SK-N-SH treated with all-trans-retinoic acid at 6 μM for 48 hours (cell line): ENCODE data around the gene MRPL17.
"Not testable (repeated sequence)": the region's sequence is repeated elsewhere in the genome, so short reads cannot be mapped to it uniquely, and the experiment has no call there.

Source experiments
- ATAC-seq: fragments of 200-7000 bp; cut with Tn5 transposase; 3 replicates; pipeline ENCODE4 v1.9.1; 2020; ENCODE audit warnings: mild to moderate bottlenecking, moderate library complexity
- ARNTL ChIP-seq: fragments of 450-650 bp; formaldehyde crosslinking; IDR thresholded peaks from 2 replicates; pipeline ENCODE4 v1.5.0; 2020; ENCODE audit warnings: low read depth, mild to moderate bottlenecking, moderate library complexity, borderline replicate concordance
- BACH2 ChIP-seq: fragments of 250-450 bp; sonication (Bioruptor Pico); IDR thresholded peaks from 2 replicates; pipeline ENCODE4 v1.9.0; 2021; ENCODE audit warnings: mild to moderate bottlenecking, borderline replicate concordance
- CREB5 ChIP-seq: fragments of 250-450 bp; sonication (Bioruptor Pico); IDR thresholded peaks from 2 replicates; pipeline ENCODE4 v1.5.1; 2020; ENCODE audit warnings: low read depth, mild to moderate bottlenecking, moderate library complexity
- CSDC2 ChIP-seq: fragments of 250-450 bp; sonication (Bioruptor Pico); IDR thresholded peaks from 2 replicates; pipeline ENCODE4 v1.5.0; 2020; ENCODE audit warnings: mild to moderate bottlenecking, moderate library complexity
- CSRNP3 ChIP-seq: fragments of 250-450 bp; sonication (Bioruptor Pico); IDR thresholded peaks from 2 replicates; pipeline ENCODE4 v1.5.1; 2021; ENCODE audit warnings: mild to moderate bottlenecking, moderate library complexity
- ISL1 ChIP-seq: fragments of 250-450 bp; sonication (Bioruptor Pico); IDR thresholded peaks from 2 replicates; pipeline ENCODE4 v2.1.2; 2022; ENCODE audit warnings: mild to moderate bottlenecking, moderate library complexity
- OSR1 ChIP-seq: fragments of 250-450 bp; sonication (Bioruptor Pico); IDR thresholded peaks from 2 replicates; pipeline ENCODE4 v1.8.0; 2022; ENCODE audit warnings: moderate library complexity, mild to moderate bottlenecking, inconsistent platforms
- PATZ1 ChIP-seq: fragments of 250-450 bp; sonication (Bioruptor Pico); IDR thresholded peaks from 2 replicates; pipeline ENCODE4 v1.8.0; 2020; ENCODE audit warnings: mild to moderate bottlenecking, moderate library complexity, borderline replicate concordance
- POU6F1 ChIP-seq: fragments of 250-450 bp; sonication (Bioruptor Pico); IDR thresholded peaks from 2 replicates; pipeline ENCODE4 v1.8.0; 2021; ENCODE audit warnings: low read depth, mild to moderate bottlenecking, moderate library complexity, borderline replicate concordance
- PPARA ChIP-seq: fragments of 250-450 bp; sonication (Bioruptor Pico); IDR thresholded peaks from 2 replicates; pipeline ENCODE4 v1.5.0; 2020; ENCODE audit warnings: mild to moderate bottlenecking, borderline replicate concordance
- RARB ChIP-seq: fragments of 250-450 bp; sonication (Bioruptor Pico); IDR thresholded peaks from 2 replicates; pipeline ENCODE4 v1.8.0; 2021; ENCODE audit warnings: mild to moderate bottlenecking, moderate library complexity
- SNAI2 ChIP-seq: fragments of 250-450 bp; sonication (Bioruptor Pico); IDR thresholded peaks from 2 replicates; pipeline ENCODE4 v1.5.0; 2020; ENCODE audit warnings: mild to moderate bottlenecking, moderate library complexity
- TCF4 ChIP-seq: fragments of 250-450 bp; sonication (Bioruptor Pico); IDR thresholded peaks from 2 replicates; pipeline ENCODE4 v1.8.0; 2021; ENCODE audit warnings: mild to moderate bottlenecking, moderate library complexity, borderline replicate concordance
- TSHZ2 ChIP-seq: fragments of 250-450 bp; sonication (Bioruptor Pico); IDR thresholded peaks from 2 replicates; pipeline ENCODE4 v1.5.0; 2020; ENCODE audit warnings: mild to moderate bottlenecking, moderate library complexity
- ZC3H10 ChIP-seq: fragments of 250-450 bp; sonication (Bioruptor Pico); IDR thresholded peaks from 2 replicates; pipeline ENCODE4 v1.5.1; 2021; ENCODE audit warnings: mild to moderate bottlenecking, moderate library complexity
- ZFP3 ChIP-seq: fragments of 250-450 bp; sonication (Bioruptor Pico); IDR thresholded peaks from 2 replicates; pipeline ENCODE4 v1.5.0; 2020; ENCODE audit warnings: mild to moderate bottlenecking, moderate library complexity
- ZFP30 ChIP-seq: fragments of 450-650 bp; formaldehyde crosslinking; IDR thresholded peaks from 2 replicates; pipeline ENCODE4 v1.5.0; 2022; ENCODE audit warnings: mild to moderate bottlenecking, moderate library complexity
- ZNF8 ChIP-seq: fragments of 450-650 bp; formaldehyde crosslinking; IDR thresholded peaks from 2 replicates; pipeline ENCODE4 v1.5.0; 2020; ENCODE audit warnings: mild to moderate bottlenecking, moderate library complexity

The MRPL17 gene

GRCh38 chr11:6703247-6704063 lies 20.3 kb upstream of the MRPL17 start:
- peak; percentile 98 for ATAC-seq
- no peak for TF ChIP-seq ZNF8 (CRISPR knock-in tag)
- no peak for TF ChIP-seq CSDC2
- TF ChIP-seq CREB5 (CRISPR knock-in tag): no peak
- no peak for TF ChIP-seq ZFP30 (CRISPR knock-in tag)

GRCh38 chr11:6701955-6702354 lies 18.8 kb upstream of the MRPL17 start:
- ATAC-seq: not testable (repeated sequence)

- TF ChIP-seq ARNTL: no peak
- no peak for TF ChIP-seq ZNF8 (CRISPR knock-in tag)
- no peak for TF ChIP-seq BACH2
- TF ChIP-seq ZFP30 (CRISPR knock-in tag): no peak
- TF ChIP-seq ZFP3 (CRISPR knock-in tag): no peak
- no peak for TF ChIP-seq TCF4
- TF ChIP-seq CSRNP3: no peak
- peak; percentile 89 for ATAC-seq
Observed at GRCh38 chr11:6695377-6695776, 12.2 kb upstream of the MRPL17 start.

GRCh38 chr11:6694229-6694535 lies 11.0 kb upstream of the MRPL17 start:
- TF ChIP-seq POU6F1 (no peak), CSDC2 (no peak), PATZ1 (CRISPR knock-in tag) (no peak), SNAI2 (no peak), ZC3H10 (CRISPR knock-in tag) (no peak), OSR1 (no peak), CREB5 (CRISPR knock-in tag) (no peak), RARB (no peak), TSHZ2 (CRISPR knock-in tag) (no peak), TCF4 (no peak), PPARA (CRISPR knock-in tag) (no peak), ZNF8 (CRISPR knock-in tag) (no peak), ISL1 (CRISPR knock-in tag) (no peak), ZFP3 (CRISPR knock-in tag) (no peak)
- ATAC-seq: no peak
